ENCODE results near the gene M6PR.

GRCh38 chr12:8917031-8917430 is 32.4 kb downstream of the M6PR start:
- TF ChIP-seq CTCF (optimal IDR thresholded peaks at IDR 0.05 in 1 of 3, IDR thresholded peaks at IDR 0.05 in 1 of 3, conservative IDR thresholded peaks at IDR 0.05 in 1 of 3; ENCODE audit: extremely low read depth in 1 of 3, insufficient read depth in 2 of 3, low read length in 3 of 3) = no peak
- no peak for TF ChIP-seq EZH2 (IDR thresholded peaks at IDR 0.05; ENCODE audit: low read length)
